Neural cell (in vitro differentiated cells): Measurements from ENCODE around the gene CFI. TPM values are rescaled to one million over a fixed set of nuclear protein-coding genes. Genes with fewer than 3 reads are reported as not detected.

Experiments
- H2AFZ ChIP-seq: fragments of 200-600, 300-800 bp; sonication (generic), shearing (Covaris generic); 2 replicates; pipeline ENCODE4 v1.6.0; 2014; ENCODE audit warnings: low read depth, mild to moderate bottlenecking, antibody characterized with exemption, low read length, moderate library complexity
- H3F3A ChIP-seq: fragments of 200-600 bp; shearing (Covaris generic); 2 replicates; pipeline ENCODE4 v1.6.1; 2016; ENCODE audit warnings: mild to moderate bottlenecking, moderate library complexity, mixed read lengths, antibody characterized with exemption, low read length; ENCODE audit not compliant: insufficient read depth, poor library complexity, severe bottlenecking
- H3K27ac ChIP-seq: fragments of 200-600, 300-800 bp; sonication (generic), shearing (Covaris generic); 2 replicates; pipeline ENCODE4 v1.5.1; 2014; ENCODE audit warnings: mild to moderate bottlenecking, low read length, moderate library complexity
- H3K27me3 ChIP-seq: fragments of 300-800, 200-600 bp; sonication (generic), shearing (Covaris generic); 2 replicates; pipeline ENCODE4 v1.6.0; 2014; ENCODE audit warnings: mild to moderate bottlenecking, low read depth, low read length, moderate library complexity; ENCODE audit not compliant: insufficient read depth
- H3K36me3 ChIP-seq: fragments of 300-800, 200-600 bp; sonication (generic), shearing (Covaris generic); 2 replicates; pipeline ENCODE4 v1.5.1; 2014; ENCODE audit warnings: mild to moderate bottlenecking, antibody characterized with exemption, low read length, moderate library complexity; ENCODE audit not compliant: insufficient read depth
- H3K4me2 ChIP-seq: fragments of 300-800, 200-600 bp; sonication (generic), shearing (Covaris generic); 2 replicates; pipeline ENCODE4 v1.6.0; 2014; ENCODE audit warnings: mild to moderate bottlenecking, low read length
- H3K4me3 ChIP-seq: fragments of 300-800, 200-600 bp; sonication (generic), shearing (Covaris generic); 2 replicates; pipeline ENCODE4 v1.5.1; 2014; ENCODE audit warnings: mild to moderate bottlenecking, low read length, moderate library complexity
- H3K79me2 ChIP-seq: fragments of 200-600 bp; shearing (Covaris generic); replicated peaks from 2 replicates; pipeline ENCODE4 v1.6.0; 2014; ENCODE audit warnings: mild to moderate bottlenecking, low read length, moderate library complexity; ENCODE audit not compliant: insufficient read depth
- H3K9ac ChIP-seq: fragments of 300-800, 200-600 bp; sonication (generic), shearing (Covaris generic); 2 replicates; pipeline ENCODE4 v1.6.1; 2016; ENCODE audit warnings: mild to moderate bottlenecking, low read length, mixed read lengths
- H3K9me2 ChIP-seq: fragments of 200-600 bp; shearing (Covaris generic); 2 replicates; pipeline ENCODE4 v1.6.1; 2016; ENCODE audit warnings: mild to moderate bottlenecking, low read length, mixed read lengths; ENCODE audit not compliant: insufficient read depth
- H3K9me3 ChIP-seq: fragments of 200-600, 300-800 bp; sonication (generic), shearing (Covaris generic); 2 replicates; pipeline ENCODE4 v1.6.1; 2016; ENCODE audit warnings: mild to moderate bottlenecking, mixed run types, low read length, moderate library complexity, mixed read lengths
- H4K20me1 ChIP-seq: fragments of 200-600 bp; shearing (Covaris generic); 2 replicates; pipeline ENCODE4 v1.6.1; 2016; ENCODE audit warnings: mild to moderate bottlenecking, mixed run types; ENCODE audit not compliant: insufficient read depth
- CTCF ChIP-seq: fragments of 450-650 bp; IDR thresholded peaks from 2 replicates; pipeline ENCODE4 v1.5.1; 2014; ENCODE audit warnings: antibody characterized with exemption, mild to moderate bottlenecking, moderate library complexity; ENCODE audit not compliant: poor library complexity, severe bottlenecking
- EP300 ChIP-seq: fragments of 450-650 bp; conservative IDR thresholded peaks from 2 replicates; pipeline ENCODE4 v1.6.1; 2014; ENCODE audit warnings: antibody characterized with exemption, mild to moderate bottlenecking, moderate library complexity; ENCODE audit not compliant: poor library complexity, severe bottlenecking
- EZH2 ChIP-seq: fragments of 200-600, 300-800 bp; shearing (Covaris generic), sonication (generic); IDR thresholded peaks from 2 replicates; pipeline ENCODE4 v1.6.1; 2014; ENCODE audit warnings: antibody characterized with exemption, low read length, borderline replicate concordance, mild to moderate bottlenecking; ENCODE audit not compliant: insufficient read depth, poor library complexity, severe bottlenecking
- MXI1 ChIP-seq: fragments of 450-650 bp; conservative IDR thresholded peaks from 2 replicates; pipeline ENCODE4 v1.6.1; 2014; ENCODE audit warnings: antibody characterized with exemption, mild to moderate bottlenecking; ENCODE audit not compliant: poor library complexity, severe bottlenecking
- POLR2AphosphoS5 ChIP-seq: IDR thresholded peaks from 2 replicates; pipeline ENCODE4 v1.6.1; 2012
- RAD21 ChIP-seq: fragments of 450-650 bp; conservative IDR thresholded peaks from 2 replicates; pipeline ENCODE4 v1.6.1; 2014; ENCODE audit warnings: antibody characterized with exemption, mild to moderate bottlenecking, moderate library complexity
- REST ChIP-seq: IDR thresholded peaks from 2 replicates; pipeline ENCODE4 v1.6.1; 2012; ENCODE audit warnings: borderline replicate concordance
- SMC3 ChIP-seq: fragments of 450-650 bp; conservative IDR thresholded peaks from 2 replicates; pipeline ENCODE4 v1.6.1; 2014; ENCODE audit warnings: antibody characterized with exemption, mild to moderate bottlenecking, moderate library complexity; ENCODE audit not compliant: poor library complexity
- TAF1 ChIP-seq: IDR thresholded peaks from 2 replicates; pipeline ENCODE4 v1.6.1; 2012; ENCODE audit warnings: low read depth
- polyA plus RNA-seq: library from polyadenylated mRNA; depleted of rRNA; stranded (reverse); fragments of >200 nt; gene quantifications from 2 replicates; pipeline ENCODE4 v1.2.3, GENCODE V29; 2014

The CFI gene
- polyA plus RNA-seq, 1 donor from 2014 or later, result not detected

GRCh38 chr4:109846395-109847098 lies 44.7 kb upstream of the CFI start:
- TF ChIP-seq EZH2 (no peak), POLR2AphosphoS5 (no peak), REST (no peak), EP300 (no peak), CTCF (no peak), TAF1 (no peak), SMC3 (no peak), MXI1 (no peak), RAD21 (no peak)
- Histone ChIP-seq H2AFZ (no peak overlapping the region), H3K9me3 (no peaks in the 10 kb centered on the region), H3F3A (no peaks in the 10 kb centered on the region), H3K9ac (no peak overlapping the region), H3K4me3 (no peak overlapping the region), H3K27me3 (no peaks in the 10 kb centered on the region), H4K20me1 (no peaks in the 10 kb centered on the region), H3K9me2 (no peaks in the 10 kb centered on the region), H3K27ac (no peak overlapping the region), H3K79me2 (no peaks in the 10 kb centered on the region), H3K36me3 (no peaks in the 10 kb centered on the region), H3K4me2 (no peak overlapping the region)

GRCh38 chr4:109836985-109837384 lies 35.2 kb upstream of the CFI start:
- Histone ChIP-seq H3K79me2 (no peaks in the 10 kb centered on the region), H3K9me2 (no peaks in the 10 kb centered on the region), H3K36me3 (no peaks in the 10 kb centered on the region), H3K9ac (no peak overlapping the region), H4K20me1 (no peaks in the 10 kb centered on the region), H3K4me3 (no peak overlapping the region), H3K4me2 (no peak overlapping the region), H3F3A (no peaks in the 10 kb centered on the region), H3K9me3 (no peaks in the 10 kb centered on the region), H3K27me3 (no peaks in the 10 kb centered on the region), H3K27ac (no peak overlapping the region), H2AFZ (no peak overlapping the region)
- TF ChIP-seq CTCF (no peak), SMC3 (no peak), REST (no peak), EZH2 (no peak), POLR2AphosphoS5 (no peak), EP300 (no peak), MXI1 (no peak), TAF1 (no peak), RAD21 (no peak)
